Epithelial cell of proximal tubule (primary cell): Measurements from ENCODE around the gene TMCC3. TPM values are rescaled to one million over a fixed set of nuclear protein-coding genes. Genes with fewer than 3 reads are reported as not detected.
"Not testable (repeated sequence)": the region's sequence is repeated elsewhere in the genome, so short reads cannot be mapped to it uniquely, and the experiment has no call there.

Source experiments
- DNase-seq: peaks from one replicate; pipeline ENCODE4 v3.0.0-alpha.2; 2011; ENCODE audit warnings: low read depth
- H3K4me3 ChIP-seq: 2 replicates; pipeline ENCODE4 v1.5.1; 2011; ENCODE audit warnings: low read depth, mild to moderate bottlenecking, low read length
- CTCF ChIP-seq: conservative IDR thresholded peaks from 2 replicates; pipeline ENCODE4 v1.5.1; 2012; ENCODE audit warnings: low read depth, mild to moderate bottlenecking, low read length
- total RNA-seq: library from RNA; depleted of rRNA; stranded (reverse); fragments of >200 nt; gene quantifications from 2 replicates; pipeline ENCODE4 v1.2.3, GENCODE V29; 2015

TMCC3 gene
- total RNA-seq, 1 donor from 2014 or later: 11.8 TPM

DNA sequence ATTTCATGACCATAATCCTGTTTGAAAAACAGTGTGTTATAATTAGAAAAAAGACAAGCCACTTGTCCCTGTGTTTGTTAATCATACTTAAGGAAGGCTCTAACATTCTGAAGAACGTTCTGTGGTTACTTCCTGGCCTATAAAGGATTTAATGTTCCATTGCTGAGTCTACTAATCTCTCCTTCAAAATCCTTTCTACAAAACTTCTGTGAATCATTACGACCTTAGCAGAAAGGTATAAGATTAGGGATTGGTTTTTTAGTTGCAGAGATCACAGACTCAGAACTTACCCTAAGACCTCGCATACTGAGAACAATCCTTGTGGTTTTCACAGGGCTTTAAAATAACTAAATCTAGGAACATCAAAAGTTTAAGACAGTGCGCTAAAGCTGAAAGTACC lies 48.3 kb downstream of the TMCC3 start:
- TF ChIP-seq CTCF: no peak
- H3K4me3 ChIP-seq: no peak overlapping the region
- DNase-seq: no peak

DNA sequence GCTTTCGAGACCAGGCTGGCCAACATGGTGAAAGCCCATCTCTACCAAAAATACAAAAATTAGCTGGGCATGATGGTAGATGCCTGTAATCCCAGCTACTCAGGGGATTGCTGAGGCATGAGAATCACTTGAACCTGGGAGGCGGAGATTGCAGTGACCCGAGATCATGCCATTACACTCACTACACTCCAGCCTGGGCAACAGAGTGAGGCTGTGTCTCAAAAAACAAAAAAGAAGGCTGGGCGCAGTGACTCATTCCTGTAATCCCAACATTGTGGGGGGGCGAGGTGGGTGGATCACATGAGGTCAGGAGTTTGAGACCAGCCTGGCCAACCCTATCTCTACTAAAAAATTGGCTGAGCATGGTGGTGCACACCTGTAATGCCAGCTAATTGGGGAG lies 49.0 kb downstream of the TMCC3 start:
- DNase-seq, H3K4me3 ChIP-seq: not testable (repeated sequence)

GRCh38 chr12:94599189-94599588 lies 51.2 kb downstream of the TMCC3 start:
- no peak for TF ChIP-seq CTCF
- H3K4me3 ChIP-seq: no peak overlapping the region
- DNase-seq: no peak

DNA sequence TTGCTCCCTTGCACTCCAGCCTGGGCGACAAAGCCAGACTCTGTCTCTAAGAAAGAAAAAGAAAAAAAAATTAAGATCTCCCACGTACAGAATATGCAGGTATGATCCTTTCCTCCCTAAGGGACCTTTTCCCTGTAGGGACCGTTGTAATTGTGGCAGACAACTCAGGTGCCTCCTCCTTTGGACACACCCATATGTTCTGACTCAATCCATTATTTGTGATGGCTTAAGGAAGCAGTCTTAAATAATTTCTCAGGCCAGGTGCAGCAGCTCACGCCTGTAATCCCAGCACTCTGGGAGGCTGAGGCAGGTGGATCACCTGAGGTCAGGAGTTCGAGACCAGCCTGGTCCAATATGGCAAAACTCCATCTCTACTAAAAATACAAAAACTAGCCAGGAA lies 53.1 kb downstream of the TMCC3 start:
- no peak for DNase-seq
- no peak for TF ChIP-seq CTCF
- no peak overlapping the region for H3K4me3 ChIP-seq

DNA sequence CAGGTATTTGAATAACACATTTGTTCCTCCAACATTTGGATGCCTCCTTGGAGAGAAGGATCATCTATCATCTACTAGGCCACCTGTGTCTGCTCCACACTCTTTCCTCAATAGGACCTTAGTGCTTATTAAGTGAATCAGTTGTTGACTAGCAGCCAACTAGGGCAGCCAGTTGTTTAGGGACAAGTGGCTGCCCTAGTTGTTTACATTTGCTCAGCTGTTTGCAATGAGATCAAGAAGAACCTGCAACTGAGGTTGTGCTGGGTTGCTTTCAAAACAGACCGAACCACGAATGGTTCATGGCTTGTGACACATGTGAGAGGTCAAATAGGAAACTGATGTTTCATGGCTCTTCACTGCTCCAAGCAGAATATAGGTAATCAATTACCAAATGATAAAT lies 53.8 kb downstream of the TMCC3 start:
- no peak for DNase-seq
- no peak for TF ChIP-seq CTCF
- H3K4me3 ChIP-seq: no peak overlapping the region

DNA sequence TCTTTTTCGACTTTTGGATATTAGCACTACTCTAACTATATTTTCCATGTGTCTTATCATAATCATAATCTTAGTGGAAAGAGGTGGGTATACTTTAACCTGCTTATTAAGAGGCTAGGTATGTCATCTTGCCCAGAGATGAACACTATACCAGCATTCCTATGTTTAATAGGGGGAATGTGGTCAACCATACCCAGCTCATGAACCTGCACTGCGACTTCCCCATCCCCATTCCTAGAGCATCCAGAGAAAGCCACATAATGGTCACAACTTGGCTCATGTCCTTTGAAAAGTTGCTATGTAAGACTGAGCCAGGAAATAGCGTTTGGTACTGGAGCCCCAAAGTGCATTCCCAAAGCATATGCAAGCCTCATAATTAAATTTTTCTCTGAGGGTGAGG lies 55.2 kb downstream of the TMCC3 start:
- no peak for TF ChIP-seq CTCF
- no peak overlapping the region for H3K4me3 ChIP-seq
- no peak for DNase-seq

DNA sequence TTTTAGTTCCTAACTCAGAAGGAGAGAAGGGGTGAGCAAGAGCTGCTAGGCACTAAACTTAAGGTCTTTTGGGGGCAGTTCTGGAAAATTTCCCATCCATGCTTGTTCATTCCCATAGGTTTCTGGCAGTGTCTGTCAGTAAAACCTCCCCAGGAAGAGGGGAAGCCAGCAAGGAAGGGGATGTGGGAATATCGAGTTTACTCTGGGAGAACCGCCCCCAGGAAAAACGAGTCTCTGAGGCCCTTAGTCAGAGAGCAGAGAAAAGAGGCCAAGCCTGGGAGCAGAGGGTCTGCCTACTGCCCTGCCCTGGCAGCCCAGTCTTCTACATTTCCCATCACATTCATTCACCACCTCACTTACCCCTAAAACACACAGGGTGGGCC lies 55.9 kb downstream of the TMCC3 start:
- no peak overlapping the region for H3K4me3 ChIP-seq
- DNase-seq: no peak
- no peak for TF ChIP-seq CTCF
